ENCODE data around the gene PRRC2C.
"Not testable (repeated sequence)": the region's sequence is repeated elsewhere in the genome, so short reads cannot be mapped to it uniquely, and the experiment has no call there.

The PRRC2C gene

GRCh38 chr1:171596705-171597104 is 111.4 kb downstream of the PRRC2C start:
- no peak overlapping the region for H3K4me3 ChIP-seq (ENCODE audit: insufficient read depth, low read depth, low read length, poor library complexity, severe bottlenecking)
- DNase-seq: no peak
- H3K4me1 ChIP-seq (ENCODE audit: control insufficient read depth, insufficient read depth, low read length, poor library complexity, severe bottlenecking): no peaks in the 10 kb centered on the region
- no peak overlapping the region for H3K27ac ChIP-seq (ENCODE audit: insufficient read depth, low read length, poor library complexity, severe bottlenecking)
- no peaks in the 10 kb centered on the region for H3K9me3 ChIP-seq (ENCODE audit: control insufficient read depth, low read length)
- H3K27me3 ChIP-seq (replicated peaks; ENCODE audit: control insufficient read depth, insufficient read depth, low read length, poor library complexity, severe bottlenecking): no peaks in the 10 kb centered on the region
- peaks cover 13% of the 10 kb centered on the region for H3K36me3 ChIP-seq (ENCODE audit: control insufficient read depth, insufficient read depth, low read length)

- Histone ChIP-seq H3K27me3 (replicated peaks; ENCODE audit: control insufficient read depth, insufficient read depth, low read length, poor library complexity, severe bottlenecking) (no peaks in the 10 kb centered on the region), H3K27ac (ENCODE audit: insufficient read depth, low read length, poor library complexity, severe bottlenecking) (no peak overlapping the region), H3K36me3 (ENCODE audit: control insufficient read depth, insufficient read depth, low read length) (peaks cover 8% of the 10 kb centered on the region), H3K4me3 (ENCODE audit: insufficient read depth, low read depth, low read length, poor library complexity, severe bottlenecking) (no peak overlapping the region), H3K9me3 (ENCODE audit: control insufficient read depth, low read length) (no peaks in the 10 kb centered on the region), H3K4me1 (ENCODE audit: control insufficient read depth, insufficient read depth, low read length, poor library complexity, severe bottlenecking) (no peaks in the 10 kb centered on the region)
- DNase-seq: no peak
Observed at GRCh38 chr1:171597203-171597602, 111.9 kb downstream of the PRRC2C start.

- H3K9me3 ChIP-seq (ENCODE audit: control insufficient read depth, low read length); H3K4me3 ChIP-seq (ENCODE audit: insufficient read depth, low read depth, low read length, poor library complexity, severe bottlenecking); H3K27me3 ChIP-seq (replicated peaks; ENCODE audit: control insufficient read depth, insufficient read depth, low read length, poor library complexity, severe bottlenecking); H3K27ac ChIP-seq (ENCODE audit: insufficient read depth, low read length, poor library complexity, severe bottlenecking); DNase-seq; H3K4me1 ChIP-seq (ENCODE audit: control insufficient read depth, insufficient read depth, low read length, poor library complexity, severe bottlenecking); H3K36me3 ChIP-seq (ENCODE audit: control insufficient read depth, insufficient read depth, low read length): not testable (repeated sequence)
Observed at GRCh38 chr1:171600310-171600709, 115.0 kb downstream of the PRRC2C start.

GRCh38 chr1:171600862-171601261 is 115.5 kb downstream of the PRRC2C start:
- H3K36me3 ChIP-seq (ENCODE audit: control insufficient read depth, insufficient read depth, low read length): no peaks in the 10 kb centered on the region
- no peak overlapping the region for H3K27ac ChIP-seq (ENCODE audit: insufficient read depth, low read length, poor library complexity, severe bottlenecking)
- H3K27me3 ChIP-seq (replicated peaks; ENCODE audit: control insufficient read depth, insufficient read depth, low read length, poor library complexity, severe bottlenecking): no peaks in the 10 kb centered on the region
- DNase-seq: no peak
- H3K4me3 ChIP-seq (ENCODE audit: insufficient read depth, low read depth, low read length, poor library complexity, severe bottlenecking): no peak overlapping the region
- H3K9me3 ChIP-seq (ENCODE audit: control insufficient read depth, low read length): no peaks in the 10 kb centered on the region
- H3K4me1 ChIP-seq (ENCODE audit: control insufficient read depth, insufficient read depth, low read length, poor library complexity, severe bottlenecking): no peaks in the 10 kb centered on the region

- not testable (repeated sequence) for H3K9me3 ChIP-seq (ENCODE audit: control insufficient read depth, low read length); H3K27ac ChIP-seq (ENCODE audit: insufficient read depth, low read length, poor library complexity, severe bottlenecking); H3K4me1 ChIP-seq (ENCODE audit: control insufficient read depth, insufficient read depth, low read length, poor library complexity, severe bottlenecking); H3K27me3 ChIP-seq (replicated peaks; ENCODE audit: control insufficient read depth, insufficient read depth, low read length, poor library complexity, severe bottlenecking); H3K36me3 ChIP-seq (ENCODE audit: control insufficient read depth, insufficient read depth, low read length); DNase-seq; H3K4me3 ChIP-seq (ENCODE audit: insufficient read depth, low read depth, low read length, poor library complexity, severe bottlenecking)
Observed at GRCh38 chr1:171603042-171603441, 117.7 kb downstream of the PRRC2C start.

- no peaks in the 10 kb centered on the region for H3K27me3 ChIP-seq (replicated peaks; ENCODE audit: control insufficient read depth, insufficient read depth, low read length, poor library complexity, severe bottlenecking)
- H3K27ac ChIP-seq (ENCODE audit: insufficient read depth, low read length, poor library complexity, severe bottlenecking): no peak overlapping the region
- H3K36me3 ChIP-seq (ENCODE audit: control insufficient read depth, insufficient read depth, low read length): no peaks in the 10 kb centered on the region
- no peaks in the 10 kb centered on the region for H3K9me3 ChIP-seq (ENCODE audit: control insufficient read depth, low read length)
- DNase-seq: no peak
- H3K4me1 ChIP-seq (ENCODE audit: control insufficient read depth, insufficient read depth, low read length, poor library complexity, severe bottlenecking): no peaks in the 10 kb centered on the region
- no peak overlapping the region for H3K4me3 ChIP-seq (ENCODE audit: insufficient read depth, low read depth, low read length, poor library complexity, severe bottlenecking)
Observed at GRCh38 chr1:171606402-171606941, 121.1 kb downstream of the PRRC2C start.

GRCh38 chr1:171610385-171610784 is 125.1 kb downstream of the PRRC2C start:
- Histone ChIP-seq H3K36me3 (ENCODE audit: control insufficient read depth, insufficient read depth, low read length) (no peaks in the 10 kb centered on the region), H3K27ac (ENCODE audit: insufficient read depth, low read length, poor library complexity, severe bottlenecking) (no peak overlapping the region), H3K27me3 (replicated peaks; ENCODE audit: control insufficient read depth, insufficient read depth, low read length, poor library complexity, severe bottlenecking) (no peaks in the 10 kb centered on the region), H3K4me3 (ENCODE audit: insufficient read depth, low read depth, low read length, poor library complexity, severe bottlenecking) (no peak overlapping the region), H3K9me3 (ENCODE audit: control insufficient read depth, low read length) (no peaks in the 10 kb centered on the region), H3K4me1 (ENCODE audit: control insufficient read depth, insufficient read depth, low read length, poor library complexity, severe bottlenecking) (no peaks in the 10 kb centered on the region)
- no peak for DNase-seq

GRCh38 chr1:171611306-171611705 is 126.0 kb downstream of the PRRC2C start:
- H3K36me3 ChIP-seq (ENCODE audit: control insufficient read depth, insufficient read depth, low read length): no peaks in the 10 kb centered on the region
- H3K9me3 ChIP-seq (ENCODE audit: control insufficient read depth, low read length): no peaks in the 10 kb centered on the region
- no peak overlapping the region for H3K27ac ChIP-seq (ENCODE audit: insufficient read depth, low read length, poor library complexity, severe bottlenecking)
- no peak for DNase-seq
- no peaks in the 10 kb centered on the region for H3K27me3 ChIP-seq (replicated peaks; ENCODE audit: control insufficient read depth, insufficient read depth, low read length, poor library complexity, severe bottlenecking)
- H3K4me1 ChIP-seq (ENCODE audit: control insufficient read depth, insufficient read depth, low read length, poor library complexity, severe bottlenecking): no peaks in the 10 kb centered on the region
- H3K4me3 ChIP-seq (ENCODE audit: insufficient read depth, low read depth, low read length, poor library complexity, severe bottlenecking): no peak overlapping the region

GRCh38 chr1:171613282-171613681 is 128.0 kb downstream of the PRRC2C start:
- H3K27ac ChIP-seq (ENCODE audit: insufficient read depth, low read length, poor library complexity, severe bottlenecking): no peak overlapping the region
- no peak overlapping the region for H3K4me3 ChIP-seq (ENCODE audit: insufficient read depth, low read depth, low read length, poor library complexity, severe bottlenecking)
- DNase-seq: no peak
- H3K9me3 ChIP-seq (ENCODE audit: control insufficient read depth, low read length): no peaks in the 10 kb centered on the region
- H3K36me3 ChIP-seq (ENCODE audit: control insufficient read depth, insufficient read depth, low read length): no peaks in the 10 kb centered on the region
- no peaks in the 10 kb centered on the region for H3K27me3 ChIP-seq (replicated peaks; ENCODE audit: control insufficient read depth, insufficient read depth, low read length, poor library complexity, severe bottlenecking)
- no peaks in the 10 kb centered on the region for H3K4me1 ChIP-seq (ENCODE audit: control insufficient read depth, insufficient read depth, low read length, poor library complexity, severe bottlenecking)

GRCh38 chr1:171615122-171615906 is 130.0 kb downstream of the PRRC2C start:
- not testable (repeated sequence) for DNase-seq; H3K27ac ChIP-seq (ENCODE audit: insufficient read depth, low read length, poor library complexity, severe bottlenecking); H3K4me3 ChIP-seq (ENCODE audit: insufficient read depth, low read depth, low read length, poor library complexity, severe bottlenecking); H3K27me3 ChIP-seq (replicated peaks; ENCODE audit: control insufficient read depth, insufficient read depth, low read length, poor library complexity, severe bottlenecking); H3K36me3 ChIP-seq (ENCODE audit: control insufficient read depth, insufficient read depth, low read length); H3K9me3 ChIP-seq (ENCODE audit: control insufficient read depth, low read length); H3K4me1 ChIP-seq (ENCODE audit: control insufficient read depth, insufficient read depth, low read length, poor library complexity, severe bottlenecking)
